CD4-positive, alpha-beta T cell (primary cell): ENCODE results near the gene MGAT1. TPM values are rescaled to one million over a fixed set of nuclear protein-coding genes. Genes with fewer than 3 reads are reported as not detected.

Source experiments
- ATAC-seq: fragments of 200-7000 bp; cut with Tn5 transposase; one replicate; pipeline ENCODE4 v1.10.0; 2022; ENCODE audit warnings: mild to moderate bottlenecking; ENCODE audit not compliant: poor library complexity
- CTCF ChIA-PET: fragments of 350-600 bp; sonication (Branson Sonifier 250); formaldehyde crosslinking; loops from one replicate; lab custom pipeline; 2021; ENCODE audit warnings: antibody characterized with exemption, inconsistent platforms; lab: Charles Lee
- POLR2A ChIA-PET: fragments of 350-600 bp; sonication (Branson Sonifier 250); formaldehyde crosslinking; loops from one replicate; lab custom pipeline; 2021; ENCODE audit warnings: antibody characterized with exemption, inconsistent platforms; lab: Charles Lee
- DNase-seq, 14 experiments: peaks; one replicate each; pipeline ENCODE4 v3.0.0-alpha.2; 2013 to 2020; ENCODE audit warnings: mixed read lengths in 2 of 14
- H3K27ac ChIP-seq, 2 donors: one replicate each; pipeline versions ENCODE4 v1.5.1 to v1.7.0; 2013; ENCODE audit warnings: low read length in 2 of 2, low read depth in 1 of 2, mild to moderate bottlenecking in 1 of 2
- H3K27me3 ChIP-seq, 2 experiments: 1 replicate in 1 of 2; 2 replicates in 1 of 2; pipeline versions ENCODE4 v1.6.1 to v1.7.0; 2013; ENCODE audit warnings: low read length in 2 of 2, control low read depth in 1 of 2, mild to moderate bottlenecking in 1 of 2, moderate library complexity in 1 of 2; ENCODE audit not compliant: insufficient read depth in 2 of 2, control insufficient read depth in 1 of 2
- H3K36me3 ChIP-seq: one replicate; pipeline ENCODE4 v1.6.1; 2013; ENCODE audit warnings: low read length, control low read depth; ENCODE audit not compliant: insufficient read depth
- H3K4me1 ChIP-seq: one replicate; pipeline ENCODE4 v1.6.1; 2013; ENCODE audit warnings: low read length, control low read depth; ENCODE audit not compliant: insufficient read depth
- H3K4me3 ChIP-seq: one replicate; pipeline ENCODE4 v1.5.1; 2013; ENCODE audit warnings: mild to moderate bottlenecking, low read length, moderate library complexity
- H3K9me3 ChIP-seq, 2 experiments: 1 replicate in 1 of 2; 2 replicates in 1 of 2; pipeline versions ENCODE4 v1.6.1 to v1.7.0; 2013; ENCODE audit warnings: low read length in 2 of 2, mild to moderate bottlenecking in 2 of 2, control low read depth in 1 of 2, moderate library complexity in 1 of 2; ENCODE audit not compliant: control insufficient read depth in 1 of 2, insufficient read depth in 1 of 2
- H3K27ac Mint-ChIP-seq: one replicate; pipeline ENCODE4 v1.8.0; 2020; ENCODE audit warnings: mixed read lengths
- H3K27me3 Mint-ChIP-seq: one replicate; pipeline ENCODE4 v1.8.0; 2021; ENCODE audit warnings: mixed read lengths
- H3K36me3 Mint-ChIP-seq: one replicate; pipeline ENCODE4 v1.8.0; 2021; ENCODE audit warnings: low read depth, mixed read lengths
- H3K4me1 Mint-ChIP-seq: one replicate; pipeline ENCODE4 v1.8.0; 2021; ENCODE audit warnings: low read depth, mixed read lengths
- H3K4me3 Mint-ChIP-seq: one replicate; pipeline ENCODE4 v1.8.0; 2020; ENCODE audit warnings: mild to moderate bottlenecking, mixed read lengths
- H3K9me3 Mint-ChIP-seq: one replicate; pipeline ENCODE4 v1.8.0; 2020; ENCODE audit warnings: mixed read lengths
- intact Hi-C, 2 experiments: fragments of 100-400 bp; cut with DNase I in 1 of 2; cut with micrococcal nuclease in 1 of 2; formaldehyde crosslinking; loops; one replicate each; pipeline versions ENCODE4 v1.15.1 to v1.9.0; 2023 to 2025; cut with DNase I, micrococcal nuclease
- total RNA-seq, 174 experiments: library from RNA in 2 of 174; stranded (reverse) in 2 of 174; gene quantifications; one replicate each; pipeline ENCODE4 v1.2.3 and lab custom pipeline; 2021 to 2026
- TF ChIP-seq, protein P1 (sequence below): fragments of 200-600 bp; IDR thresholded peaks from one replicate; pipeline ENCODE4 v1.8.0; 2022; ENCODE audit warnings: antibody characterized with exemption, mild to moderate bottlenecking

MGAT1 gene
- total RNA-seq, 2 experiments from 2014 or later: 49.0 to 60.2 TPM

DNA sequence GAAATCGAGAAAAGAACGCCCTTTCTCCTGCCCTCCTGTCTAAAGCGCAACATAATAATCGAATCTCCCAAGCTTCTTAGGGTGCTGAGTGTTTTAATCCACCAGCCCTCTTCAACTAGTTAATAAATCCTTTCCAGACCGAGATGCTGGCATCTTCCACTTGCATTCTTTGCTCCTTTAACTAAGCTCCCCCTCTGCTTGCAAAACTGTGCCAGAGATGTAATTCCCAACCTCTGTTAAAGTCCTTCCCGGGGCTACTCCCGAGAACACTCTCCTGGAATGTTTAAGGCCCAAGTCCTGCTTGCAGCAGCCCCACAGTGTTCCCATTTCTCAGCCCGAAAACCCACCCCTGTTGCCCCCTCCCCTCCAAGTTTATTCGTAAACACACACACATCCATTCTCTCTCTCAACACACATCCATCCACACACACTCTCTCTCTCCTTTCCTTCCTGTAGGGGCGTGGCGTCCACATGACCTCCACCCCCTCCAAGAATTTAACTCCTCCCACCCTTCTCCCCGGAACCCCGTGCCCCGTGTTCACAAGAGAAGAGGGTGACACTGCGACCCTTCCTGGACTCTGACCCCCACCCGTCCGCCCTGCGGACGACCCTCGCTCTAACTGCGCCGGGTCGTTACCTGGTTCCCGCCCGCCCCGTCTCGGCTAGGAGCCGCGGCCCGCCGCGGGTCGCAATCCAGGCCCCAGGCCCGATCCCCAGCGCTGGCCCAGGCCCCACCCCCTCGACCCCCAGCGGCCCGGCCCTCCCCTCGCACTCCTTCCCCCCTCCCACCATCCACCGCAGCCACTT, 7.0 kb upstream of the MGAT1 start:
- TF ChIP-seq, protein P1, sequence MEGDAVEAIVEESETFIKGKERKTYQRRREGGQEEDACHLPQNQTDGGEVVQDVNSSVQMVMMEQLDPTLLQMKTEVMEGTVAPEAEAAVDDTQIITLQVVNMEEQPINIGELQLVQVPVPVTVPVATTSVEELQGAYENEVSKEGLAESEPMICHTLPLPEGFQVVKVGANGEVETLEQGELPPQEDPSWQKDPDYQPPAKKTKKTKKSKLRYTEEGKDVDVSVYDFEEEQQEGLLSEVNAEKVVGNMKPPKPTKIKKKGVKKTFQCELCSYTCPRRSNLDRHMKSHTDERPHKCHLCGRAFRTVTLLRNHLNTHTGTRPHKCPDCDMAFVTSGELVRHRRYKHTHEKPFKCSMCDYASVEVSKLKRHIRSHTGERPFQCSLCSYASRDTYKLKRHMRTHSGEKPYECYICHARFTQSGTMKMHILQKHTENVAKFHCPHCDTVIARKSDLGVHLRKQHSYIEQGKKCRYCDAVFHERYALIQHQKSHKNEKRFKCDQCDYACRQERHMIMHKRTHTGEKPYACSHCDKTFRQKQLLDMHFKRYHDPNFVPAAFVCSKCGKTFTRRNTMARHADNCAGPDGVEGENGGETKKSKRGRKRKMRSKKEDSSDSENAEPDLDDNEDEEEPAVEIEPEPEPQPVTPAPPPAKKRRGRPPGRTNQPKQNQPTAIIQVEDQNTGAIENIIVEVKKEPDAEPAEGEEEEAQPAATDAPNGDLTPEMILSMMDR: no peak
- peak overlapping the region; percentile 95 to 98 for H3K27ac ChIP-seq
- H3K9me3 ChIP-seq: no peaks in the 10 kb centered on the region
- ChIA-PET POLR2A (interaction anchor here (0.5 to 19.8 kb wide), 22 partner anchors 7 to 452 kb away, joined by 3 to 612 read pairs (median 5); partner anchors contain the start of genes CNOT6, MGAT1, TRIM52 and ZFP62), CTCF (interaction anchor here (0.9 to 4.3 kb wide), 4 partner anchors 9 to 59 kb away, joined by 3 to 34 read pairs (median 7); no protein-coding TSS in a partner anchor)
- peaks cover 89% of the 10 kb centered on the region for H3K4me1 Mint-ChIP-seq
- H3K36me3 Mint-ChIP-seq: peaks cover 22% of the 10 kb centered on the region
- peak overlapping the region; percentile 94 for H3K27ac Mint-ChIP-seq
- H3K4me1 ChIP-seq: peaks cover 65% of the 10 kb centered on the region
- intact Hi-C loops: loop anchor here (1.0 to 10.0 kb wide), 6 partner anchors 22 to 435 kb away; partner anchors contain the start of genes CNOT6 (in 1 of the 2), RACK1 (in 1 of the 2) and ZFP62 (in 1 of the 2)
- ATAC-seq: peak; percentile 67
- no peaks in the 10 kb centered on the region for H3K27me3 ChIP-seq
- H3K36me3 ChIP-seq: peaks cover 6% of the 10 kb centered on the region
- peak overlapping the region; percentile 91 for H3K4me3 Mint-ChIP-seq
- H3K4me3 ChIP-seq: peak overlapping the region; percentile 80
- peak in 13 of 14 experiments; percentile 70 to 96 (median 90) for DNase-seq
- H3K9me3 Mint-ChIP-seq: no peaks in the 10 kb centered on the region
- H3K27me3 Mint-ChIP-seq: no peaks in the 10 kb centered on the region

DNA sequence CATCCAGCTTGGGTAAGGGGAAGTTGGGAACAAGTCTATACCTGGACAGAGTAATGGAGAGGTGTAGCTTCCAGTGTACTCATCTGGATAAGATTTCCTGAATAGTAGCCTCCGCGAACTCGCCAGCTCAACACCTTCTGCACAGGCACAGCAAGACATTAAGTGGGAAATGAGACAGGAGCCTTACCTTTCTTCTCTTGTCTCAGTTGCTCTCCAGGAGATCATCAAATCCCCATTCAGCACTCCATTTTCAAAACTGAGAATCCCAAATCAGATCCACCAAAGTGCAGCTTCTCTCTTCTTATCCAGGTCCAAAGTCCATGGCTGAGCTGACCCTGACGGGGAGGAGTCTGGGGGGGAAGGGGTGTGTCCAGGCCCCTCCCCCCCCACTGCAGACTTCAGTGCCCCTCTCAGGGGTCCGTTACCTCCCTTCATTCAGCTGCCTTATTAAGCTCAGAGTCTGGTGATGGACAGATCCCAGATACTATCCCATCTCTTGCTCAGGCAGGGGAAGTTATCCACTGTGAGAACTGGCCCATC, 5.9 kb upstream of the MGAT1 start:
- intact Hi-C loops: loop anchor here (10.0 kb wide), 3 partner anchors 314 to 436 kb away; partner anchors contain the start of genes CNOT6 (in 1 of the 2) and RACK1 (in 1 of the 2)
- Histone ChIP-seq H3K4me1 (peaks cover 74% of the 10 kb centered on the region), H3K36me3 (peaks cover 6% of the 10 kb centered on the region), H3K27me3 (no peaks in the 10 kb centered on the region), H3K4me3 (peak overlapping the region; percentile 80), H3K9me3 (no peaks in the 10 kb centered on the region), H3K27ac (peak overlapping the region; percentile 95 to 98)
- TF ChIP-seq, protein P1: no peak
- Mint-ChIP-seq H3K9me3 (no peaks in the 10 kb centered on the region), H3K27me3 (no peaks in the 10 kb centered on the region), H3K36me3 (peaks cover 26% of the 10 kb centered on the region), H3K4me1 (peaks cover 88% of the 10 kb centered on the region), H3K27ac (peak overlapping the region; percentile 94), H3K4me3 (peak overlapping the region; percentile 91)
- POLR2A ChIA-PET: interaction anchor here (0.8 to 19.8 kb wide), 7 partner anchors 8 to 428 kb away, joined by 3 to 612 read pairs (median 4); partner anchors contain the start of gene ZFP62
- DNase-seq (peak in 1 of 14 experiments; percentile 30), ATAC-seq (no peak)
- CTCF ChIA-PET: interaction anchor here (1.5 to 1.8 kb wide), 2 partner anchors 22 to 24 kb away, joined by 3 to 5 read pairs; no protein-coding TSS in a partner anchor
